ENCODE results near the gene TNRC6A.

- TF ChIP-seq CTCF (IDR thresholded peaks at IDR 0.05) (no peak), POLR2A (IDR thresholded peaks at IDR 0.05) (no peak)
Observed at GRCh38 chr16:24863582-24864437, 134.4 kb downstream of the TNRC6A start.

Data from adrenal gland (tissue), 5 donors.